Tibial nerve (tissue), 4 donors: Measurements from ENCODE around the gene KIAA1217.

ENCODE experiments used
- CTCF ChIP-seq, 5 experiments: fragments of 200-600 bp in 3 of 5; fragments of 450-650 bp in 2 of 5; sonication (generic) in 3 of 5; IDR thresholded peaks; one replicate each; pipeline ENCODE4 v1.5.1; 2016 to 2019; ENCODE audit warnings: antibody characterized with exemption in 5 of 5, mild to moderate bottlenecking in 3 of 5, moderate library complexity in 2 of 5
- EP300 ChIP-seq, 2 donors: sonication (generic); formaldehyde crosslinking; IDR thresholded peaks; one replicate each; pipeline ENCODE4 v1.6.1; 2017; ENCODE audit warnings: antibody characterized with exemption in 2 of 2, mild to moderate bottlenecking in 1 of 2

- TF ChIP-seq CTCF (IDR thresholded peaks at IDR 0.05) (no peak), EP300 (IDR thresholded peaks at IDR 0.05) (no peak)
These were observed 237.8 kb downstream of the KIAA1217 start for GRCh38 chr10:24446739-24447138.
